ENCODE measurements around the gene CMSS1. TPM values are rescaled to one million over a fixed set of nuclear protein-coding genes. Genes with fewer than 3 reads are reported as not detected.

The CMSS1 gene
- total and polyA plus RNA-seq, 7 experiments from 2014 or later: 14.9 to 47.7 (median 18.4) TPM

DNA sequence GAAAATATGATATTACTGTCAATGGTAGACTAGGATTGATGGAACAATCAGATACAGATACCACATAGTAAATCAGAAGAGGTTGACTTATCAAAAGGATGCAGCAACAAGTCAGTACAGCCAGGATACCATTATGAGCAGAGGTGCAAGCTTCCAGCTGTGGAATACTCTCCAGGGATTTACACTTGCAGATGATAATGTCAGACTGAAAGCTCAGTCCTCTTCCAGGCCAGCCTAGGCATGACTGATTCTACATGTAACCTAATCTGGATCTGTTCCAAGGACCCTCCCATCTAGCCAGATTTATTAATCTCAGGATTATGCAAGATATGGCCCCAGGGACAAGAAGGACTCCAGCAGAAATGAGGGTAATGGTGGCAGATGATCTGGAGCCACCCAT lies 288.4 kb downstream of the CMSS1 start:
- Histone ChIP-seq H3K4me1 (ENCODE audit: control insufficient read depth in 2 of 2, insufficient read depth in 2 of 2, low read length in 2 of 2) (no peaks in the 10 kb centered on the region), H3K27me3 (ENCODE audit: control insufficient read depth in 2 of 2, insufficient read depth in 2 of 2, low read length in 2 of 2) (no peaks in the 10 kb centered on the region), H3K36me3 (ENCODE audit: control insufficient read depth in 2 of 3, insufficient read depth in 3 of 3, low read length in 3 of 3) (no peaks in the 10 kb centered on the region), H3K27ac (ENCODE audit: low read depth, low read length) (no peak overlapping the region), H3K4me3 (ENCODE audit: low read length) (no peak overlapping the region), H3K9me3 (ENCODE audit: control insufficient read depth in 2 of 3, low read length in 3 of 3) (no peaks in the 10 kb centered on the region)
- Mint-ChIP-seq H3K9me3 (peaks cover 0 to 4% (median 2%) of the 10 kb centered on the region in 11 donors), H3K27me3 (no peaks in the 10 kb centered on the region), H3K27ac (peak overlapping the region in 1 of 9 donors; percentile 80), H3K4me3 (no peak overlapping the region), H3K4me1 (peaks cover 0 to 41% (median 0%) of the 10 kb centered on the region in 7 donors), H3K36me3 (peaks cover 2 to 35% (median 27%) of the 10 kb centered on the region in 5 donors)
- ATAC-seq (no peak), DNase-seq (no peak)
- intact Hi-C loops (cut with micrococcal nuclease): no loop called here
- POLR2A ChIA-PET: no interaction called here
- CTCF ChIA-PET: no interaction called here

GRCh38 chr3:100106531-100107141 lies 289.0 kb downstream of the CMSS1 start:
- H3K4me1 Mint-ChIP-seq: peaks cover 0 to 41% (median 0%) of the 10 kb centered on the region in 7 donors

DNA sequence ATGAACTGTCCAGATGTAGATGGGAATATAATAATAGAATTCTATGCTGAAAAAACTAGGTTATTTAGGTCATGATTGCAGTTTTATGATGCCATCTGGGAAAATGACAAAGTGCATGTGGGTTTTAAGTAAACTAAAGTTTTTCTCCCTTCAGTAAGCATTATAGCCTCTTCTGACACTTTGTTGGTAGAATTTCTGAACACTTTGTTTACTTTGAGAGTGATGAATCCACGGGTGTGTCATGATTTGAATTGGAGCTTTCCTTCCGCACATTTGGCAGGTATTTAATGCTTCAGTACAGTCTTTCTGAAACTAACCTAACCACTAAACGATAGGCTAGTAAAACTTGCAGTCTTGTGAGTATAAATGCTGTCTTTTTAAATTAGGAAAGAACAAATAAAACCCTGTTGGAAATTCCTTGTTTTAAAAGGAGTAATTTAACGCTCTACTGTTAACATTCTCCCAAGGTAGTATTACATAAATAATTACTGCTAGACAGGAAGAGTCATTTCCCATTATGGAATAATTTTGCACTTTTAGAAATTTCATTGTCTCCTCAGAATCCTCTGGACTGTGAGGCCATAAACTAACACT lies 289.7 kb downstream of the CMSS1 start:
- H3K27me3 ChIP-seq (ENCODE audit: control insufficient read depth in 2 of 2, insufficient read depth in 2 of 2, low read length in 2 of 2): no peaks in the 10 kb centered on the region
- H3K36me3 ChIP-seq (ENCODE audit: control insufficient read depth in 2 of 3, insufficient read depth in 3 of 3, low read length in 3 of 3): no peaks in the 10 kb centered on the region
- Mint-ChIP-seq H3K27me3 (no peaks in the 10 kb centered on the region), H3K9me3 (peaks cover 0 to 2% (median 0%) of the 10 kb centered on the region in 11 donors), H3K4me1 (peaks cover 0 to 41% (median 0%) of the 10 kb centered on the region in 7 donors), H3K36me3 (peaks cover 0 to 33% (median 24%) of the 10 kb centered on the region in 5 donors), H3K4me3 (no peak overlapping the region), H3K27ac (no peak overlapping the region)
- H3K4me3 ChIP-seq (ENCODE audit: low read length): no peak overlapping the region
- no peak overlapping the region for H3K27ac ChIP-seq (ENCODE audit: low read depth, low read length)
- CTCF ChIA-PET: no interaction called here
- H3K4me1 ChIP-seq (ENCODE audit: control insufficient read depth in 2 of 2, insufficient read depth in 2 of 2, low read length in 2 of 2): no peaks in the 10 kb centered on the region
- POLR2A ChIA-PET: no interaction called here
- no peak for DNase-seq
- intact Hi-C loops (cut with micrococcal nuclease): no loop called here
- ATAC-seq: no peak
- no peaks in the 10 kb centered on the region for H3K9me3 ChIP-seq (ENCODE audit: control insufficient read depth in 2 of 3, low read length in 3 of 3)

More at GRCh38 chr3:100106531-100107141, 289.0 kb downstream of the CMSS1 start:
- CTCF ChIA-PET: no interaction called here
- H3K27me3 ChIP-seq (ENCODE audit: control insufficient read depth in 2 of 2, insufficient read depth in 2 of 2, low read length in 2 of 2): no peaks in the 10 kb centered on the region
- H3K4me1 ChIP-seq (ENCODE audit: control insufficient read depth in 2 of 2, insufficient read depth in 2 of 2, low read length in 2 of 2): no peaks in the 10 kb centered on the region
- no peaks in the 10 kb centered on the region for H3K36me3 ChIP-seq (ENCODE audit: control insufficient read depth in 2 of 3, insufficient read depth in 3 of 3, low read length in 3 of 3)
- POLR2A ChIA-PET: no interaction called here
- H3K27ac Mint-ChIP-seq: no peak overlapping the region
- H3K4me3 ChIP-seq (ENCODE audit: low read length): no peak overlapping the region
- no peak overlapping the region for H3K27ac ChIP-seq (ENCODE audit: low read depth, low read length)
- H3K9me3 ChIP-seq (ENCODE audit: control insufficient read depth in 2 of 3, low read length in 3 of 3): no peaks in the 10 kb centered on the region
- DNase-seq (no peak), ATAC-seq (no peak)
- H3K4me3 Mint-ChIP-seq: no peak overlapping the region
- intact Hi-C loops (cut with micrococcal nuclease): no loop called here
- no peaks in the 10 kb centered on the region for H3K27me3 Mint-ChIP-seq
- H3K36me3 Mint-ChIP-seq: peaks cover 0 to 34% (median 24%) of the 10 kb centered on the region in 5 donors
- peaks cover 0 to 2% (median 0%) of the 10 kb centered on the region in 11 donors for H3K9me3 Mint-ChIP-seq

GRCh38 chr3:100108464-100109079 lies 290.9 kb downstream of the CMSS1 start:
- Histone ChIP-seq H3K27me3 (ENCODE audit: control insufficient read depth in 2 of 2, insufficient read depth in 2 of 2, low read length in 2 of 2) (no peaks in the 10 kb centered on the region), H3K36me3 (ENCODE audit: control insufficient read depth in 2 of 3, insufficient read depth in 3 of 3, low read length in 3 of 3) (no peaks in the 10 kb centered on the region), H3K9me3 (ENCODE audit: control insufficient read depth in 2 of 3, low read length in 3 of 3) (no peaks in the 10 kb centered on the region), H3K27ac (ENCODE audit: low read depth, low read length) (no peak overlapping the region), H3K4me3 (ENCODE audit: low read length) (no peak overlapping the region), H3K4me1 (ENCODE audit: control insufficient read depth in 2 of 2, insufficient read depth in 2 of 2, low read length in 2 of 2) (no peaks in the 10 kb centered on the region)
- Mint-ChIP-seq H3K27me3 (no peaks in the 10 kb centered on the region), H3K27ac (no peak overlapping the region), H3K36me3 (peaks cover 0 to 27% (median 15%) of the 10 kb centered on the region in 5 donors), H3K4me3 (no peak overlapping the region), H3K4me1 (peaks cover 0 to 39% (median 0%) of the 10 kb centered on the region in 7 donors), H3K9me3 (peaks cover 0 to 2% (median 0%) of the 10 kb centered on the region in 11 donors)
- ATAC-seq (no peak), DNase-seq (no peak)
- CTCF ChIA-PET: no interaction called here
- intact Hi-C loops (cut with micrococcal nuclease): no loop called here
- POLR2A ChIA-PET: no interaction called here

- ATAC-seq (no peak), DNase-seq (no peak)
- Histone ChIP-seq H3K9me3 (ENCODE audit: control insufficient read depth in 2 of 3, low read length in 3 of 3) (no peaks in the 10 kb centered on the region), H3K36me3 (ENCODE audit: control insufficient read depth in 2 of 3, insufficient read depth in 3 of 3, low read length in 3 of 3) (no peaks in the 10 kb centered on the region), H3K27me3 (ENCODE audit: control insufficient read depth in 2 of 2, insufficient read depth in 2 of 2, low read length in 2 of 2) (no peaks in the 10 kb centered on the region), H3K27ac (ENCODE audit: low read depth, low read length) (no peak overlapping the region), H3K4me1 (ENCODE audit: control insufficient read depth in 2 of 2, insufficient read depth in 2 of 2, low read length in 2 of 2) (no peaks in the 10 kb centered on the region), H3K4me3 (ENCODE audit: low read length) (no peak overlapping the region)
- POLR2A ChIA-PET: no interaction called here
- intact Hi-C loops (cut with micrococcal nuclease): no loop called here
- CTCF ChIA-PET: interaction anchor here (0.6 kb wide), 1 partner anchor 24 kb away, joined by 3 read pairs; no protein-coding TSS in a partner anchor
- Mint-ChIP-seq H3K27ac (no peak overlapping the region), H3K9me3 (peaks cover 0 to 2% (median 0%) of the 10 kb centered on the region in 11 donors), H3K27me3 (no peaks in the 10 kb centered on the region), H3K4me3 (no peak overlapping the region), H3K36me3 (peaks cover 0 to 31% (median 17%) of the 10 kb centered on the region in 5 donors), H3K4me1 (peaks cover 0 to 27% (median 0%) of the 10 kb centered on the region in 7 donors)
These were observed 292.5 kb downstream of the CMSS1 start for GRCh38 chr3:100110162-100110561.

- peaks cover 0 to 37% (median 15%) of the 10 kb centered on the region in 5 donors for H3K36me3 Mint-ChIP-seq
- no peaks in the 10 kb centered on the region for H3K9me3 ChIP-seq (ENCODE audit: control insufficient read depth in 2 of 3, low read length in 3 of 3)
- no peak overlapping the region for H3K27ac Mint-ChIP-seq
- H3K36me3 ChIP-seq (ENCODE audit: control insufficient read depth in 2 of 3, insufficient read depth in 3 of 3, low read length in 3 of 3): no peaks in the 10 kb centered on the region
- no peak for DNase-seq
- H3K4me1 ChIP-seq (ENCODE audit: control insufficient read depth in 2 of 2, insufficient read depth in 2 of 2, low read length in 2 of 2): no peaks in the 10 kb centered on the region
- H3K4me3 ChIP-seq (ENCODE audit: low read length): no peak overlapping the region
- H3K27ac ChIP-seq (ENCODE audit: low read depth, low read length): no peak overlapping the region
- H3K27me3 ChIP-seq (ENCODE audit: control insufficient read depth in 2 of 2, insufficient read depth in 2 of 2, low read length in 2 of 2): no peaks in the 10 kb centered on the region
- no peaks in the 10 kb centered on the region for H3K27me3 Mint-ChIP-seq
- peaks cover 0 to 2% (median 0%) of the 10 kb centered on the region in 11 donors for H3K9me3 Mint-ChIP-seq
- no peak for ATAC-seq
- POLR2A ChIA-PET: no interaction called here
- H3K4me3 Mint-ChIP-seq: no peak overlapping the region
- peaks cover 0 to 12% (median 0%) of the 10 kb centered on the region in 7 donors for H3K4me1 Mint-ChIP-seq
- intact Hi-C loops (cut with micrococcal nuclease): no loop called here
- CTCF ChIA-PET: no interaction called here
These were observed 294.1 kb downstream of the CMSS1 start for GRCh38 chr3:100111728-100112127.

Measured in naive thymus-derived CD4-positive, alpha-beta T cell (primary cell).